Stimulated activated CD8-positive, alpha-beta memory T cell treated with anti-CD3 and anti-CD28 coated beads, Interleukin-7, amount 100 ng/mL, for 4 hours (primary cell): ENCODE measurements around the gene ADAM21.
"Not testable (repeated sequence)": the region's sequence is repeated elsewhere in the genome, so short reads cannot be mapped to it uniquely, and the experiment has no call there.

Experiments
- DNase-seq, 2 donors: peaks; one replicate each; pipeline ENCODE4 v3.0.0-alpha.2; 2020; ENCODE audit warnings: low read depth in 2 of 2

ADAM21 gene

DNA sequence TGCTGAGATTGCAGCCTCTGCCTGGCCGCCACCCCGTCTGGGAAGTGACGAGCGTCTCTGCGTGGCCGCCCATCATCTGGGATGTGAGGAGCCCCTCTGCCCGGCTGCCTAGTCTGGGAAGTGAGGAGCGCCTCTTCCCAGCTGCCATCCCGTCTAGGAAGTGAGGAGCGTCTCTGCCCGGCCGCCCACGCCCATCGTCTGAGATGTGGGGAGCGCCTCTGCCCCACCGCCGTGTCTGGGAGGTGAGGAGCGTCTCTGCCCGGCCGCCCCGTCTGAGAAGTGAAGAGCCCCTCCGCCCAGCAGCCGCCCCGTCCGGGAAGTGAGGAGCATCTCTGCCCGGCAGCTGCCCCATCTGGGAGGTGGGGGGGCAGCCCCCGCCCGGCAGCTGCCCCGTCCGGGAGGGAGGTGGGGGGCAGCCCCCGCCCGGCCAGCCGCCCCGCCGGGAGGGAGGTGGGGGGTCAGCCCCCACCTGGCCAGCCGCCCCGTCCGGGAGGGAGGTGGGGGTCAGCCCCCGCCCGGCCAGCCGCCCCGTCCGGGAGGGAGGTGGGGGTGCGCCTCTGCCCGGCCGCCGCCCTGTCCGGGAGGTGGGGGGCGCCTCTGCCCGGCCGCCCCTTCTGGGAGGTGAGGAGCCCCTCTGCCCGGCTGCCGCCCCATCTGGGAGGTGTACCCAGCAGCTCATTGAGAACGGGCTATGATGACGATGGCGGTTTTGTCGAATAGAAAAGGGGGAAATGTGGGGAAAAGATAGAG, 25.6 kb downstream of the ADAM21 start:
- not testable (repeated sequence) for DNase-seq

DNA sequence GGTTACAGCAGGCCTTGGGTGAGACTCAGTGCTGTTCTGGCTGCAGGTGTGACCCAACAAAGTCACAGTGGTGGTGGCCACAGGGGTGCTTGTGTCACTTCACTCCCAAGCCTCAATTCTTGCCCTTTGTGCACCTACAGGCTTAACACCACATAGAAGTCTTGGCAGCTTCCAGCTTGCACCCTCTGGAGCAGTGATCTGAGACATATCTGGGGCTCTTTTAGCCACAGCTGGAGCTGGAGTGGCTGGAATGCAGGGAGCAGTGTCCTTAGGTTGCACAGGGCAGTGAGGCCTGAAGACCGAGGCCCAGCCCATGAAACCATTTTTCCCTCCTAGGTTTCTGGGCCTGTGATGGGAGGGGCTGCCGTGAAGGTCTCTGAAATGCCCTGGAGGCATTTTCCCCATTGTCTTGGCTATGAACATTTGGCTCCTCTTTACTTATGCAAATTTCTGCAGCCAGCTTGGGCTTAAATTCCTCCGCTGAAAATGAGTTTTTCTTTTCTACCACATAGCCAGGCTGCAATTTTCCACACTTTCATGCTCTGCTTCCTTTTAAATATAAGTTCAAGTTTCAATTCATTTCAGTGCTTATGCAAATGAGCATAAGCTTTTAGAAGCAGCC, 37.7 kb downstream of the ADAM21 start:
- DNase-seq = no peak

DNA sequence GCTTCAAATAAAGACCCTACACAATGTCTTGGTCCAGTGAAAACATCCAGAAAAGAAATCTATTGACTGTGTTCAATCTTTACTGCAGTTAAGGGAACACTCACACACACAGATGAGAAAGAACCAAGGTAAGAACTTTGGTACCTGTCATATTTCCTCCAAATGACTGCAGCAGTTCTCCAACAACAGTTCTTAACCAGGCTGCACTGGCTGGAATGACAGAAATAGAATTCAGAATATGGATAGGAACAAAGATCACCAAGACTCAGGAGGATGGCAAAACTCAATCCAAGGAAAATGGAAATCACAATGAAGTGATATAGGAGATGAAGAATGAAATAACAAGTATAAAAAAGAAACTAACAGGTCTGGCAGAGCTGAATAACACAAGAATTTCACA, 46.2 kb downstream of the ADAM21 start:
- DNase-seq = no peak
